Neural cell (in vitro differentiated cells): ENCODE measurements around the gene PLEKHA7. TPM values are rescaled to one million over a fixed set of nuclear protein-coding genes. Genes with fewer than 3 reads are reported as not detected.

ENCODE experiments used
- H2AFZ ChIP-seq: fragments of 200-600, 300-800 bp; sonication (generic), shearing (Covaris generic); 2 replicates; pipeline ENCODE4 v1.6.0; 2014; ENCODE audit warnings: low read depth, mild to moderate bottlenecking, antibody characterized with exemption, low read length, moderate library complexity
- H3F3A ChIP-seq: fragments of 200-600 bp; shearing (Covaris generic); 2 replicates; pipeline ENCODE4 v1.6.1; 2016; ENCODE audit warnings: mild to moderate bottlenecking, moderate library complexity, mixed read lengths, antibody characterized with exemption, low read length; ENCODE audit not compliant: insufficient read depth, poor library complexity, severe bottlenecking
- H3K27ac ChIP-seq: fragments of 200-600, 300-800 bp; sonication (generic), shearing (Covaris generic); 2 replicates; pipeline ENCODE4 v1.5.1; 2014; ENCODE audit warnings: mild to moderate bottlenecking, low read length, moderate library complexity
- H3K27me3 ChIP-seq: fragments of 300-800, 200-600 bp; sonication (generic), shearing (Covaris generic); 2 replicates; pipeline ENCODE4 v1.6.0; 2014; ENCODE audit warnings: mild to moderate bottlenecking, low read depth, low read length, moderate library complexity; ENCODE audit not compliant: insufficient read depth
- H3K36me3 ChIP-seq: fragments of 300-800, 200-600 bp; sonication (generic), shearing (Covaris generic); 2 replicates; pipeline ENCODE4 v1.5.1; 2014; ENCODE audit warnings: mild to moderate bottlenecking, antibody characterized with exemption, low read length, moderate library complexity; ENCODE audit not compliant: insufficient read depth
- H3K4me2 ChIP-seq: fragments of 300-800, 200-600 bp; sonication (generic), shearing (Covaris generic); 2 replicates; pipeline ENCODE4 v1.6.0; 2014; ENCODE audit warnings: mild to moderate bottlenecking, low read length
- H3K4me3 ChIP-seq: fragments of 300-800, 200-600 bp; sonication (generic), shearing (Covaris generic); 2 replicates; pipeline ENCODE4 v1.5.1; 2014; ENCODE audit warnings: mild to moderate bottlenecking, low read length, moderate library complexity
- H3K79me2 ChIP-seq: fragments of 200-600 bp; shearing (Covaris generic); replicated peaks from 2 replicates; pipeline ENCODE4 v1.6.0; 2014; ENCODE audit warnings: mild to moderate bottlenecking, low read length, moderate library complexity; ENCODE audit not compliant: insufficient read depth
- H3K9ac ChIP-seq: fragments of 300-800, 200-600 bp; sonication (generic), shearing (Covaris generic); 2 replicates; pipeline ENCODE4 v1.6.1; 2016; ENCODE audit warnings: mild to moderate bottlenecking, low read length, mixed read lengths
- H3K9me2 ChIP-seq: fragments of 200-600 bp; shearing (Covaris generic); 2 replicates; pipeline ENCODE4 v1.6.1; 2016; ENCODE audit warnings: mild to moderate bottlenecking, low read length, mixed read lengths; ENCODE audit not compliant: insufficient read depth
- H3K9me3 ChIP-seq: fragments of 200-600, 300-800 bp; sonication (generic), shearing (Covaris generic); 2 replicates; pipeline ENCODE4 v1.6.1; 2016; ENCODE audit warnings: mild to moderate bottlenecking, mixed run types, low read length, moderate library complexity, mixed read lengths
- H4K20me1 ChIP-seq: fragments of 200-600 bp; shearing (Covaris generic); 2 replicates; pipeline ENCODE4 v1.6.1; 2016; ENCODE audit warnings: mild to moderate bottlenecking, mixed run types; ENCODE audit not compliant: insufficient read depth
- CTCF ChIP-seq: fragments of 450-650 bp; IDR thresholded peaks from 2 replicates; pipeline ENCODE4 v1.5.1; 2014; ENCODE audit warnings: antibody characterized with exemption, mild to moderate bottlenecking, moderate library complexity; ENCODE audit not compliant: poor library complexity, severe bottlenecking
- EP300 ChIP-seq: fragments of 450-650 bp; conservative IDR thresholded peaks from 2 replicates; pipeline ENCODE4 v1.6.1; 2014; ENCODE audit warnings: antibody characterized with exemption, mild to moderate bottlenecking, moderate library complexity; ENCODE audit not compliant: poor library complexity, severe bottlenecking
- EZH2 ChIP-seq: fragments of 200-600, 300-800 bp; shearing (Covaris generic), sonication (generic); IDR thresholded peaks from 2 replicates; pipeline ENCODE4 v1.6.1; 2014; ENCODE audit warnings: antibody characterized with exemption, low read length, borderline replicate concordance, mild to moderate bottlenecking; ENCODE audit not compliant: insufficient read depth, poor library complexity, severe bottlenecking
- MXI1 ChIP-seq: fragments of 450-650 bp; conservative IDR thresholded peaks from 2 replicates; pipeline ENCODE4 v1.6.1; 2014; ENCODE audit warnings: antibody characterized with exemption, mild to moderate bottlenecking; ENCODE audit not compliant: poor library complexity, severe bottlenecking
- POLR2AphosphoS5 ChIP-seq: IDR thresholded peaks from 2 replicates; pipeline ENCODE4 v1.6.1; 2012
- RAD21 ChIP-seq: fragments of 450-650 bp; conservative IDR thresholded peaks from 2 replicates; pipeline ENCODE4 v1.6.1; 2014; ENCODE audit warnings: antibody characterized with exemption, mild to moderate bottlenecking, moderate library complexity
- REST ChIP-seq: IDR thresholded peaks from 2 replicates; pipeline ENCODE4 v1.6.1; 2012; ENCODE audit warnings: borderline replicate concordance
- SMC3 ChIP-seq: fragments of 450-650 bp; conservative IDR thresholded peaks from 2 replicates; pipeline ENCODE4 v1.6.1; 2014; ENCODE audit warnings: antibody characterized with exemption, mild to moderate bottlenecking, moderate library complexity; ENCODE audit not compliant: poor library complexity
- TAF1 ChIP-seq: IDR thresholded peaks from 2 replicates; pipeline ENCODE4 v1.6.1; 2012; ENCODE audit warnings: low read depth
- polyA plus RNA-seq: library from polyadenylated mRNA; depleted of rRNA; stranded (reverse); fragments of >200 nt; gene quantifications from 2 replicates; pipeline ENCODE4 v1.2.3, GENCODE V29; 2014

The PLEKHA7 gene
- polyA plus RNA-seq, 1 donor from 2014 or later: 45.7 TPM

GRCh38 chr11:16764888-16765287 is 249.3 kb downstream of the PLEKHA7 start:
- Histone ChIP-seq H3K27me3 (no peaks in the 10 kb centered on the region), H3K9me2 (no peaks in the 10 kb centered on the region), H4K20me1 (no peaks in the 10 kb centered on the region), H3K9me3 (no peaks in the 10 kb centered on the region), H3K27ac (no peak overlapping the region), H3K4me2 (no peak overlapping the region), H2AFZ (no peak overlapping the region), H3K9ac (no peak overlapping the region), H3K4me3 (no peak overlapping the region), H3K36me3 (no peaks in the 10 kb centered on the region), H3K79me2 (no peaks in the 10 kb centered on the region), H3F3A (no peaks in the 10 kb centered on the region)
- TF ChIP-seq RAD21: no peak
- no peak for TF ChIP-seq POLR2AphosphoS5
- TF ChIP-seq EZH2: no peak

GRCh38 chr11:16763746-16764145 is 250.5 kb downstream of the PLEKHA7 start:
- no peak overlapping the region for H3K9ac ChIP-seq
- no peak overlapping the region for H3K4me3 ChIP-seq
- TF ChIP-seq SMC3: no peak
- TF ChIP-seq EZH2: no peak
- no peak for TF ChIP-seq MXI1
- no peak for TF ChIP-seq RAD21
- TF ChIP-seq EP300: no peak
- TF ChIP-seq REST: no peak
- no peak for TF ChIP-seq POLR2AphosphoS5
- TF ChIP-seq CTCF: no peak
- TF ChIP-seq TAF1: no peak
- H3K4me2 ChIP-seq: no peak overlapping the region
- no peaks in the 10 kb centered on the region for H3K36me3 ChIP-seq
- no peaks in the 10 kb centered on the region for H3K9me2 ChIP-seq
- no peak overlapping the region for H3K27ac ChIP-seq
- no peaks in the 10 kb centered on the region for H3K9me3 ChIP-seq
- no peaks in the 10 kb centered on the region for H4K20me1 ChIP-seq
- no peaks in the 10 kb centered on the region for H3K79me2 ChIP-seq
- H2AFZ ChIP-seq: no peak overlapping the region
- no peaks in the 10 kb centered on the region for H3K27me3 ChIP-seq
- H3F3A ChIP-seq: no peaks in the 10 kb centered on the region
